ENCODE measurements around the gene NPTN. TPM values are rescaled to one million over a fixed set of nuclear protein-coding genes. Genes with fewer than 3 reads are reported as not detected.

The NPTN gene
- total RNA-seq, 1 donor from 2014 or later, result 139 TPM

DNA sequence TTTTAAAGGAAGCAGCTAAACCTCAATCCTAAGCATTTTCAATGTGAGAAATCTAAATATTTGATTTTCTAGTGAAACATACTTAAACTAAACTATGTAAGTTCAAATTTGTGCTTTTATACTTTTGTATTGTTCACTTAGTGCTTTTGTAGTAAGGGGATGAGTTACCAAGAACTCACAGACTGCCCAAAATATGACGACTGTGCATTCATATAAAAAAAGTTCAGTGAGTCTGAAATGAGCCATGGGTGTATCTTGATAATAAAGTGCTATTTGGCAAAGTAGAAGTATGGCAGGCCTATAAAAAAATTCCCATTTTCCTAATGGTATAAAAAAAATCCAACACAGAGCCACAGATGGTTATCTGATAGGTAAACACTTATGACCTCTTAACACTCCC, 66.2 kb downstream of the NPTN start:
- intact Hi-C loops (cut with DNase I), result loop anchor here (5.0 kb wide), 1 partner anchor 70 kb away; no protein-coding TSS in a partner anchor
- no peak overlapping the region for H3K4me3 ChIP-seq
- H3K27ac ChIP-seq, result no peak overlapping the region
- peaks cover 0 to 65% of the 10 kb centered on the region in 2 donors for H3K36me3 ChIP-seq
- H3K4me1 ChIP-seq, result no peaks in the 10 kb centered on the region
- no peak for TF ChIP-seq POLR2A (IDR thresholded peaks at IDR 0.05)
- TF ChIP-seq, protein P1, sequence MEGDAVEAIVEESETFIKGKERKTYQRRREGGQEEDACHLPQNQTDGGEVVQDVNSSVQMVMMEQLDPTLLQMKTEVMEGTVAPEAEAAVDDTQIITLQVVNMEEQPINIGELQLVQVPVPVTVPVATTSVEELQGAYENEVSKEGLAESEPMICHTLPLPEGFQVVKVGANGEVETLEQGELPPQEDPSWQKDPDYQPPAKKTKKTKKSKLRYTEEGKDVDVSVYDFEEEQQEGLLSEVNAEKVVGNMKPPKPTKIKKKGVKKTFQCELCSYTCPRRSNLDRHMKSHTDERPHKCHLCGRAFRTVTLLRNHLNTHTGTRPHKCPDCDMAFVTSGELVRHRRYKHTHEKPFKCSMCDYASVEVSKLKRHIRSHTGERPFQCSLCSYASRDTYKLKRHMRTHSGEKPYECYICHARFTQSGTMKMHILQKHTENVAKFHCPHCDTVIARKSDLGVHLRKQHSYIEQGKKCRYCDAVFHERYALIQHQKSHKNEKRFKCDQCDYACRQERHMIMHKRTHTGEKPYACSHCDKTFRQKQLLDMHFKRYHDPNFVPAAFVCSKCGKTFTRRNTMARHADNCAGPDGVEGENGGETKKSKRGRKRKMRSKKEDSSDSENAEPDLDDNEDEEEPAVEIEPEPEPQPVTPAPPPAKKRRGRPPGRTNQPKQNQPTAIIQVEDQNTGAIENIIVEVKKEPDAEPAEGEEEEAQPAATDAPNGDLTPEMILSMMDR (IDR thresholded peaks at IDR 0.05), result no peak
- no peak for TF ChIP-seq POLR2AphosphoS5 (IDR thresholded peaks at IDR 0.05; ENCODE audit: insufficient read depth in 1 of 2, low read depth in 1 of 2)
- no peaks in the 10 kb centered on the region for H3K27me3 ChIP-seq
- H3K9me3 ChIP-seq, result no peaks in the 10 kb centered on the region
- DNase-seq (ENCODE audit: extremely low spot score in 2 of 2), result no peak

DNA sequence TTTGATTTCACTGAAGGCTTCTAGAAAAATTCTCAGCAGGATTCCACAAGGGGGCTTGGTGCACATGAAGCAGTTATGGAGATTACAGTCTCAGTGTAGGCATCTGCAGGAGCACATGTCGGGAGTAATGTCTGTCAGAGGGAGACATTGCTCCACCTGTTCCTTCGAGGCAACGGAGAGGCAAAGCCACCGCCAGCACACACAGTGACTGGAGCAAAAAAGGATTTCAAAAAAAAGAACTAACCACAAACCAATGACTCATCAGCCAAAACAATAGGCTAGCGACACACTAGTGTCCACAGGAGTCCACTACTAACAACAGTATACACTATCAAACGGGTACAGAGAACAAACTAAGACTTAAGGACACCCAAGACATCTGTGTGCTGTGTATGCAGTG, 68.9 kb downstream of the NPTN start:
- no peak for DNase-seq (ENCODE audit: extremely low spot score in 2 of 2)
- Histone ChIP-seq H3K36me3 (peaks cover 5 to 56% of the 10 kb centered on the region in 2 donors), H3K9me3 (no peaks in the 10 kb centered on the region), H3K4me1 (no peaks in the 10 kb centered on the region), H3K27me3 (no peaks in the 10 kb centered on the region), H3K27ac (no peak overlapping the region), H3K4me3 (no peak overlapping the region)
- TF ChIP-seq, protein P1 (IDR thresholded peaks at IDR 0.05), result no peak
- no peak for TF ChIP-seq POLR2A (IDR thresholded peaks at IDR 0.05)
- TF ChIP-seq POLR2AphosphoS5 (IDR thresholded peaks at IDR 0.05; ENCODE audit: insufficient read depth in 1 of 2, low read depth in 1 of 2), result no peak
- intact Hi-C loops (cut with DNase I), result no loop called here

DNA sequence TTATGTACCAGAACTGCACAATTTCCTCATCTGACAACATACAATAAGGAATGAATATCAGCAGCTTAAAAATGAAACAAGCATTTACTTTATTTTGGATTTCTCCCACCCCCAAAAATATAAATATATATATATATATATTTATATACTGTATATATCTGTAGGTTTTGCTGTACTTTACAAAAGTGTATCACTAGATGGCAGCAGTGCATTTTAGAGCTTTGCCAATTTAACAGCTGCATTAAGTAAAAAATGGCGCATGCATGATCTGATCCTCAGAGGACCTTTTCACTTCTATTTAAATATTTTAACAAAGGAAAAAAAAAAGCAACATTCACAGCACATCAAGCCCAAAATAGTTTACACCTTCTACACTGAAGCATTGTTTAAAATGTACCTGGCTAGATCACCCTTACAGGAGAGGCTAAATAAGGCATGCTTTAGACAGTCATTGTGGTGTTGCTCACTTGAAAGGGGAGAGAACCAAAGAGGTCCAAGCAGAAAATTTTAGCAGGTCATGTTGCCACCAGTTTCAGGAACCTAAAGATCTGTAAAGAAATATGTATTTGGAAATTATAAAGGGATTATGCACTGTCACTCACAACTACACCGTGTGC, 72.6 kb downstream of the NPTN start:
- no peak overlapping the region for H3K27ac ChIP-seq
- H3K4me1 ChIP-seq, result no peaks in the 10 kb centered on the region
- H3K4me3 ChIP-seq, result no peak overlapping the region
- DNase-seq (ENCODE audit: extremely low spot score in 2 of 2), result no peak
- TF ChIP-seq POLR2A (IDR thresholded peaks at IDR 0.05), result no peak
- TF ChIP-seq, protein P1 (IDR thresholded peaks at IDR 0.05), result peak in 1 of 3 experiments; percentile 21
- TF ChIP-seq POLR2AphosphoS5 (IDR thresholded peaks at IDR 0.05; ENCODE audit: insufficient read depth in 1 of 2, low read depth in 1 of 2), result peak in 1 of 2 donors; percentile 29
- intact Hi-C loops (cut with DNase I), result no loop called here
- no peaks in the 10 kb centered on the region for H3K9me3 ChIP-seq
- peaks cover 7 to 64% of the 10 kb centered on the region in 2 donors for H3K36me3 ChIP-seq
- H3K27me3 ChIP-seq, result no peaks in the 10 kb centered on the region

DNA sequence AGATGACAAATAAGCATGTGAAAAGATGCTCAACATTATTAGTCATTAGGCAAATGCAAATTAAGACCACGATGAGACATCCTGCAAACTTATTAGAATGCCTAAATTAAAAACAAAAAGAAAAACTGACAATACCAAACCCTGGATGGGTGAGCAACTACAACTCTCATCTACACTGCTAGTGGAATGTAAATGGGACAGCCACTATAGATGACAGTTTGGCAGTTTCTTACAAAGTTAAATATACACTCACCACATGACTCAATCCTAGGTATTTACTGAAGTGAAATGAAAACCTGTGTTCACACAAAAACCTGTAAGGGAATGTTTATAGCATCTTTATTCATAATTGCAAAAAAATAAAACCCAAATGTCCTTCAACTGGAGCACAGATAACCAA, 74.7 kb downstream of the NPTN start:
- no peak for DNase-seq (ENCODE audit: extremely low spot score in 2 of 2)
- no peak overlapping the region for H3K4me3 ChIP-seq
- TF ChIP-seq POLR2AphosphoS5 (IDR thresholded peaks at IDR 0.05; ENCODE audit: insufficient read depth in 1 of 2, low read depth in 1 of 2) (no peak), POLR2A (IDR thresholded peaks at IDR 0.05) (no peak)
- TF ChIP-seq, protein P1 (IDR thresholded peaks at IDR 0.05), result no peak
- no peaks in the 10 kb centered on the region for H3K27me3 ChIP-seq
- intact Hi-C loops (cut with DNase I), result no loop called here
- H3K9me3 ChIP-seq, result no peaks in the 10 kb centered on the region
- peaks cover 7 to 61% of the 10 kb centered on the region in 2 donors for H3K36me3 ChIP-seq
- no peaks in the 10 kb centered on the region for H3K4me1 ChIP-seq
- H3K27ac ChIP-seq, result no peak overlapping the region

DNA sequence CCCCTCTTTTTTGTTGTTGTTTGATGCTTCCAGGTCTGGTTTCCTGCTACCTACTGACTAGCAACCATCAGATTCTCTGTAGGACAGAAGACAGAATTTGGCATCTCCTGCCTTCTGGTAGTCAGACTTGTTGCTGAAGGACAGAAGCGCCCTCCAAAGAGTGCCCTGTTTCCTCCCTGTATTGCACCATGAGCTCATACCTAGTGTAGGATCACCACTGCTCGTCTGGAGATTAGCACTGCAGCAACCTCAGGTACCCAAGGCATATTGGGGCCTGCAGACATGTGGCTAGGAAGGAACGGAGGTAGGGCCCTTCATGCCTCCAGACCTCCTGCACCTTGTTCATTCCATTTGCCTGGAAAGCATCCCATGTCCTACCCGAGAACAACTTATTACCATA, 78.1 kb downstream of the NPTN start:
- intact Hi-C loops (cut with DNase I), result no loop called here
- H3K36me3 ChIP-seq, result peaks cover 7 to 32% of the 10 kb centered on the region in 2 donors

More for the DNA sequence above, 78.1 kb downstream of the NPTN start:
- TF ChIP-seq, protein P1 (IDR thresholded peaks at IDR 0.05), result no peak
- no peaks in the 10 kb centered on the region for H3K27me3 ChIP-seq
- no peak overlapping the region for H3K4me3 ChIP-seq
- H3K9me3 ChIP-seq, result no peaks in the 10 kb centered on the region
- DNase-seq (ENCODE audit: extremely low spot score in 2 of 2), result no peak
- no peak overlapping the region for H3K27ac ChIP-seq
- H3K4me1 ChIP-seq, result no peaks in the 10 kb centered on the region

All from vagina (tissue), 2 donors.